ENCODE data around the gene RNF207.

DNA sequence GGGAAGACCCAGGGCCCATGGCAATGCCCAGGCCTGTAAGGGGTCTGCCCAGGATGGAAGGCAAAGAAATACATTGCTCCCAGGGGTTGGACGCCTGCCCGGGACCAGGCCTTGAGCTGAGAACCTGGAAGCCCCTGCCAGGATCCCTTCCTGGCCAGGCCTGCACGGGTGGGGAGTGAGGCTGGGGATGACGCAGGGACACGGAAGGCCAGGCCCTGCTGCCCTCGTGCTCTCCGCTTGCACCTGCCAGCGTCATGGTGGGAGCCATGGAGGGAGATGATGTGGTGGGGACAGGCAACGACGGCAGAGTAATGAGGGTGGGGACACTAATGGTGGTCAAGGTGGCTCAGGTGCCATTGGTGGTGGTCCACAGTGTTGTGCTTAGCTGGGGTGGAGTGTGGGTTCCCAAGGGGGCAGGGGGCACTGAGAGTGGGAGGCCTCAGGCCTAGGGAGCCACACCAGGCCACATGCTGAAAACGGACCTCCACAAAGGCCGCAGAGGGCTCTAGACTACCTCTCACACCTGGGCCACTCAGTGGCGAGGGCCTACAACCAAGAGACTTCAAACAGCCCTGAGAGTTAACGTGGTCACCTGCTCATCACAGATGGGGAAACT lies 42.4 kb downstream of the RNF207 start:
- TF ChIP-seq, protein P1, sequence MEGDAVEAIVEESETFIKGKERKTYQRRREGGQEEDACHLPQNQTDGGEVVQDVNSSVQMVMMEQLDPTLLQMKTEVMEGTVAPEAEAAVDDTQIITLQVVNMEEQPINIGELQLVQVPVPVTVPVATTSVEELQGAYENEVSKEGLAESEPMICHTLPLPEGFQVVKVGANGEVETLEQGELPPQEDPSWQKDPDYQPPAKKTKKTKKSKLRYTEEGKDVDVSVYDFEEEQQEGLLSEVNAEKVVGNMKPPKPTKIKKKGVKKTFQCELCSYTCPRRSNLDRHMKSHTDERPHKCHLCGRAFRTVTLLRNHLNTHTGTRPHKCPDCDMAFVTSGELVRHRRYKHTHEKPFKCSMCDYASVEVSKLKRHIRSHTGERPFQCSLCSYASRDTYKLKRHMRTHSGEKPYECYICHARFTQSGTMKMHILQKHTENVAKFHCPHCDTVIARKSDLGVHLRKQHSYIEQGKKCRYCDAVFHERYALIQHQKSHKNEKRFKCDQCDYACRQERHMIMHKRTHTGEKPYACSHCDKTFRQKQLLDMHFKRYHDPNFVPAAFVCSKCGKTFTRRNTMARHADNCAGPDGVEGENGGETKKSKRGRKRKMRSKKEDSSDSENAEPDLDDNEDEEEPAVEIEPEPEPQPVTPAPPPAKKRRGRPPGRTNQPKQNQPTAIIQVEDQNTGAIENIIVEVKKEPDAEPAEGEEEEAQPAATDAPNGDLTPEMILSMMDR (IDR thresholded peaks at IDR 0.05), result no peak
- no peak for TF ChIP-seq EZH2 (IDR thresholded peaks at IDR 0.05)
- no peak for TF ChIP-seq EZH2phosphoT487 (IDR thresholded peaks at IDR 0.05)
